Sigmoid colon (tissue), 7 donors: ENCODE measurements around the gene GNAS-AS1. TPM values are rescaled to one million over a fixed set of nuclear protein-coding genes. Genes with fewer than 3 reads are reported as not detected.

Experiments used
- DNase-seq: peaks from one replicate; pipeline ENCODE4 v3.0.0-alpha.2; 2019
- H3K27ac ChIP-seq, 4 donors: fragments of 200-600 bp; sonication (generic); one replicate each; pipeline ENCODE4 v1.5.1; 2016 to 2019; ENCODE audit warnings: mild to moderate bottlenecking in 1 of 4
- H3K27me3 ChIP-seq, 3 donors: fragments of 200-600 bp; sonication (generic); one replicate each; pipeline ENCODE4 v1.5.1; 2019; ENCODE audit warnings: mild to moderate bottlenecking in 1 of 3
- H3K36me3 ChIP-seq, 4 donors: fragments of 200-600 bp; sonication (generic); one replicate each; pipeline ENCODE4 v1.5.1; 2016 to 2019
- H3K4me1 ChIP-seq, 4 donors: fragments of 200-600 bp; sonication (generic); one replicate each; pipeline ENCODE4 v1.5.1; 2017 to 2019
- H3K4me3 ChIP-seq, 4 donors: fragments of 200-600 bp; sonication (generic); one replicate each; pipeline ENCODE4 v1.5.1; 2017 to 2019; ENCODE audit warnings: mild to moderate bottlenecking in 2 of 4, moderate library complexity in 1 of 4
- H3K9me3 ChIP-seq, 4 donors: fragments of 200-600 bp in 3 of 4; sonication (generic) in 3 of 4; one replicate each; pipeline versions ENCODE4 v1.5.1 to v1.6.1; 2013 to 2019
- EP300 ChIP-seq, 4 donors: sonication (generic); formaldehyde crosslinking; IDR thresholded peaks; one replicate each; pipeline ENCODE4 v1.6.1; 2017; ENCODE audit warnings: antibody characterized with exemption in 4 of 4
- POLR2A ChIP-seq, 2 donors: fragments of 450-650 bp; IDR thresholded peaks; one replicate each; pipeline ENCODE4 v1.6.1; 2016; ENCODE audit warnings: antibody characterized with exemption in 2 of 2, mild to moderate bottlenecking in 2 of 2, moderate library complexity in 2 of 2
- POLR2AphosphoS5 ChIP-seq, 4 donors: sonication (generic); formaldehyde crosslinking; IDR thresholded peaks; one replicate each; pipeline ENCODE4 v1.6.1; 2017; ENCODE audit warnings: antibody characterized with exemption in 4 of 4
- WGBS, 2 donors: extraction: QIAGEN DNeasy Blood & Tissue Kit; methylation state at CpG; one replicate each; pipeline ENCODE4 v1.1.7; 2013; 5-methylcytosine and 5-hydroxymethylcytosine counted together
- intact Hi-C: fragments of 100-400 bp; cut with DNase I; formaldehyde crosslinking; loops from one replicate; pipeline ENCODE4 v1.15.1; 2023
- polyA plus RNA-seq, 3 donors: library from polyadenylated mRNA; stranded (reverse); fragments of 200-250 nt; gene quantifications; one replicate each; pipeline ENCODE4 v1.2.3, GENCODE V29; 2013
- total RNA-seq, 4 donors: library from RNA; depleted of rRNA; stranded (reverse); fragments of >200 nt; gene quantifications; one replicate each; pipeline ENCODE4 v1.1.0, GENCODE V29; 2016
- TF ChIP-seq, protein P1 (sequence below), 4 experiments: fragments of 450-650 bp in 3 of 4; fragments of 200-600 bp in 1 of 4; IDR thresholded peaks; one replicate each; pipeline ENCODE4 v1.5.1; 2016 to 2019; ENCODE audit warnings: antibody characterized with exemption in 4 of 4, mild to moderate bottlenecking in 3 of 4, moderate library complexity in 2 of 4
- donor health status: healthy with polysubstance abuse.
- donor health status: Bipolar disorder and iron deficiency.
- donor health status: healthy.

The GNAS-AS1 gene
- total and polyA plus RNA-seq, 7 donors: 0.33 to 0.69 (median 0.36) TPM; not detected in 4

- Histone ChIP-seq H3K36me3 (no peaks in the 10 kb centered on the region), H3K27ac (peak overlapping the region; percentile 98 to 100 (median 99)), H3K4me3 (peak overlapping the region; percentile 84 to 94 (median 92))
These were observed 42.8 kb upstream of the GNAS-AS1 start for GRCh38 chr20:58893355-58894120.

DNA sequence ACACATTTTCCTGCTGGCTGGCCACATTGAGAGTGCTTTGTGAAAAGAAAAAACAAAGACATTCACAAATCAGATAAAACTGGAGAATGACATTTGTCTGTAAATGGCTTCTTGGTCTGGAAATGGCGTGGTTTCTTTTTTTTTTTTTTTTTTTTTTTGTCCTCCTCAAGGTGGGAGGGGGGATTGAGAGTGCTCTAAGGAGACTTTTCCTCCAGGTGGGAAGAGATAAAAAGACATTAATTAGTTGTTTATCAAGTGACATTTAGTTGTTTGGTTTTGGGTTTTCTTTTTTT is 42.2 kb upstream of the GNAS-AS1 start:
- peaks cover 0 to 63% (median 53%) of the 10 kb centered on the region in 4 donors for H3K4me1 ChIP-seq
- WGBS, 2 donors: 0% methylated on average over 1 of the region's 1 CpG

More at GRCh38 chr20:58893355-58894120, 42.8 kb upstream of the GNAS-AS1 start:
- TF ChIP-seq, protein P1, sequence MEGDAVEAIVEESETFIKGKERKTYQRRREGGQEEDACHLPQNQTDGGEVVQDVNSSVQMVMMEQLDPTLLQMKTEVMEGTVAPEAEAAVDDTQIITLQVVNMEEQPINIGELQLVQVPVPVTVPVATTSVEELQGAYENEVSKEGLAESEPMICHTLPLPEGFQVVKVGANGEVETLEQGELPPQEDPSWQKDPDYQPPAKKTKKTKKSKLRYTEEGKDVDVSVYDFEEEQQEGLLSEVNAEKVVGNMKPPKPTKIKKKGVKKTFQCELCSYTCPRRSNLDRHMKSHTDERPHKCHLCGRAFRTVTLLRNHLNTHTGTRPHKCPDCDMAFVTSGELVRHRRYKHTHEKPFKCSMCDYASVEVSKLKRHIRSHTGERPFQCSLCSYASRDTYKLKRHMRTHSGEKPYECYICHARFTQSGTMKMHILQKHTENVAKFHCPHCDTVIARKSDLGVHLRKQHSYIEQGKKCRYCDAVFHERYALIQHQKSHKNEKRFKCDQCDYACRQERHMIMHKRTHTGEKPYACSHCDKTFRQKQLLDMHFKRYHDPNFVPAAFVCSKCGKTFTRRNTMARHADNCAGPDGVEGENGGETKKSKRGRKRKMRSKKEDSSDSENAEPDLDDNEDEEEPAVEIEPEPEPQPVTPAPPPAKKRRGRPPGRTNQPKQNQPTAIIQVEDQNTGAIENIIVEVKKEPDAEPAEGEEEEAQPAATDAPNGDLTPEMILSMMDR (IDR thresholded peaks at IDR 0.05): no peak
- TF ChIP-seq EP300 (IDR thresholded peaks at IDR 0.05): no peak
- no peak for TF ChIP-seq POLR2A (IDR thresholded peaks at IDR 0.05)
- no peak for DNase-seq
- Histone ChIP-seq H3K9me3 (no peaks in the 10 kb centered on the region), H3K4me1 (peaks cover 0 to 64% (median 59%) of the 10 kb centered on the region in 4 donors), H3K27me3 (no peaks in the 10 kb centered on the region)
- intact Hi-C loops: loop anchor here (2.0 to 5.0 kb wide), 2 partner anchors 139 to 201 kb away; partner anchors contain the start of genes ATP5F1E and NPEPL1
- 52 to 57% methylated on average over 5 of the region's 5 CpGs for WGBS, 2 donors

GRCh38 chr20:58892141-58892931 is 41.6 kb upstream of the GNAS-AS1 start:
- 1% methylated on average over 49 of the region's 49 CpGs for WGBS, 2 donors

More for the DNA sequence above, 42.2 kb upstream of the GNAS-AS1 start:
- H3K27me3 ChIP-seq: no peaks in the 10 kb centered on the region
- peak overlapping the region; percentile 98 to 100 (median 99) for H3K27ac ChIP-seq
- no peaks in the 10 kb centered on the region for H3K36me3 ChIP-seq
- TF ChIP-seq POLR2A (IDR thresholded peaks at IDR 0.05) (no peak), POLR2AphosphoS5 (IDR thresholded peaks at IDR 0.05) (no peak), EP300 (IDR thresholded peaks at IDR 0.05) (no peak)
- TF ChIP-seq, protein P1 (IDR thresholded peaks at IDR 0.05): no peak
- H3K9me3 ChIP-seq: no peaks in the 10 kb centered on the region
- intact Hi-C loops: loop anchor here (2.0 to 5.0 kb wide), 2 partner anchors 140 to 201 kb away; partner anchors contain the start of genes ATP5F1E and NPEPL1
- H3K4me3 ChIP-seq: peak overlapping the region; percentile 84 to 94 (median 92)
- DNase-seq: no peak

DNA sequence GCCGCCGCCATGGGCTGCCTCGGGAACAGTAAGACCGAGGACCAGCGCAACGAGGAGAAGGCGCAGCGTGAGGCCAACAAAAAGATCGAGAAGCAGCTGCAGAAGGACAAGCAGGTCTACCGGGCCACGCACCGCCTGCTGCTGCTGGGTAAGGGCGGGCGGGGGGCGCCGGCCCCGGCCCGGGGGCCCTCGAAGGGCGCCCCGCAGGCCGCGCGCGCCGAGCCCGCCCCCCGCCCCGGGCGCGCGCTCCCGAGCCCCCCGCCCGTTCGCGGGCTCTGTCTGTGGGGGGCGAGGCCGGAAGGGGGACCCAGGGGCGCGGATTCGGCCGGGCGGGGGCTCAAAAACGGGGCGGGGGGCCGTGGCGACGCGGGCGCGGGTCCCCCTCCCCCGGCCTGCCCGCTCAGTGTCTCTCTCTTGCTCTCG is 41.0 kb upstream of the GNAS-AS1 start:
- 0 to 1% methylated on average over 55 of the region's 55 CpGs for WGBS, 2 donors
- peak; percentile 70 for DNase-seq
- TF ChIP-seq POLR2A (IDR thresholded peaks at IDR 0.05): no peak
- TF ChIP-seq, protein P1 (IDR thresholded peaks at IDR 0.05): no peak
- Histone ChIP-seq H3K9me3 (no peaks in the 10 kb centered on the region), H3K27ac (peak overlapping the region; percentile 98 to 100 (median 99)), H3K4me1 (peaks cover 0 to 51% (median 43%) of the 10 kb centered on the region in 4 donors), H3K27me3 (no peaks in the 10 kb centered on the region), H3K4me3 (peak overlapping the region; percentile 84 to 94 (median 92)), H3K36me3 (no peaks in the 10 kb centered on the region)
- intact Hi-C loops: loop anchor here (2.0 to 5.0 kb wide), 3 partner anchors 89 to 199 kb away; partner anchors contain the start of genes ATP5F1E, NELFCD and NPEPL1

More at GRCh38 chr20:58892141-58892931, 41.6 kb upstream of the GNAS-AS1 start:
- Histone ChIP-seq H3K27ac (peak overlapping the region; percentile 98 to 100 (median 99)), H3K4me3 (peak overlapping the region; percentile 84 to 94 (median 92)), H3K36me3 (no peaks in the 10 kb centered on the region), H3K27me3 (no peaks in the 10 kb centered on the region), H3K4me1 (peaks cover 0 to 58% (median 50%) of the 10 kb centered on the region in 4 donors), H3K9me3 (no peaks in the 10 kb centered on the region)
- DNase-seq: peak; percentile 90
- TF ChIP-seq POLR2AphosphoS5 (IDR thresholded peaks at IDR 0.05): peak in 3 of 4 donors; percentile 56 to 75 (median 69)
- TF ChIP-seq EP300 (IDR thresholded peaks at IDR 0.05): no peak
- intact Hi-C loops: loop anchor here (2.0 to 5.0 kb wide), 2 partner anchors 140 to 200 kb away; partner anchors contain the start of genes ATP5F1E and NPEPL1
